OCI-LY1 (cell line): ENCODE results near the gene F11R.

Experiments
- H2AFZ ChIP-seq: fragments of 200-600 bp; sonication (generic), shearing (Covaris generic); 2 replicates; pipeline ENCODE4 v1.6.0; 2014; ENCODE audit warnings: antibody characterized with exemption, mild to moderate bottlenecking, low read length
- H3F3A ChIP-seq: fragments of 200-600 bp; sonication (generic), shearing (Covaris generic); 2 replicates; pipeline ENCODE4 v1.6.0; 2014; ENCODE audit warnings: mild to moderate bottlenecking, antibody characterized with exemption, low read length, moderate library complexity; ENCODE audit not compliant: insufficient read depth
- H3K27ac ChIP-seq: fragments of 200-600 bp; sonication (generic); 2 replicates; pipeline ENCODE4 v1.5.1; 2014; ENCODE audit warnings: low read length, mixed run types, mild to moderate bottlenecking, low read depth; ENCODE audit not compliant: poor library complexity, severe bottlenecking
- H3K27me3 ChIP-seq: fragments of 200-600 bp; sonication (generic); 2 replicates; pipeline ENCODE4 v1.6.0; 2014; ENCODE audit warnings: antibody characterized with exemption, mild to moderate bottlenecking, low read length, moderate library complexity; ENCODE audit not compliant: insufficient read depth
- H3K36me3 ChIP-seq: fragments of 200-600 bp; sonication (generic); 2 replicates; pipeline ENCODE4 v1.6.1; 2014; ENCODE audit warnings: mild to moderate bottlenecking, antibody characterized with exemption, low read length, moderate library complexity, mixed read lengths; ENCODE audit not compliant: insufficient read depth
- H3K4me1 ChIP-seq: fragments of 200-600 bp; sonication (generic); 2 replicates; pipeline ENCODE4 v1.5.1; 2014; ENCODE audit warnings: mild to moderate bottlenecking, low read length, moderate library complexity; ENCODE audit not compliant: insufficient read depth, severe bottlenecking
- H3K4me2 ChIP-seq: fragments of 200-600 bp; sonication (generic), shearing (Covaris generic); 2 replicates; pipeline ENCODE4 v1.6.1; 2014; ENCODE audit warnings: low read length
- H3K4me3 ChIP-seq: fragments of 200-600 bp; sonication (generic); 2 replicates; pipeline ENCODE4 v1.5.1; 2014; ENCODE audit warnings: low read length, low read depth, mild to moderate bottlenecking, mixed read lengths; ENCODE audit not compliant: poor library complexity, severe bottlenecking
- H3K79me2 ChIP-seq: fragments of 200-600 bp; shearing (Covaris generic); 2 replicates; pipeline ENCODE4 v1.6.1; 2016; ENCODE audit warnings: mixed run types, low read length, mixed read lengths; ENCODE audit not compliant: insufficient read depth
- H3K9ac ChIP-seq: fragments of 200-600 bp; sonication (generic), shearing (Covaris generic); 2 replicates; pipeline ENCODE4 v1.6.1; 2014; ENCODE audit warnings: mild to moderate bottlenecking, low read length, mixed read lengths
- H3K9me2 ChIP-seq: fragments of 200-600 bp; sonication (generic), shearing (Covaris generic); 2 replicates; pipeline ENCODE4 v1.6.1; 2014; ENCODE audit warnings: low read depth, mild to moderate bottlenecking, low read length, mixed read lengths
- H3K9me3 ChIP-seq: fragments of 200-600 bp; shearing (Covaris generic); 2 replicates; pipeline ENCODE4 v1.6.1; 2014; ENCODE audit warnings: low read length, mixed read lengths
- H4K20me1 ChIP-seq: fragments of 200-600 bp; sonication (generic), shearing (Covaris generic); 2 replicates; pipeline ENCODE4 v1.6.0; 2016; ENCODE audit warnings: mild to moderate bottlenecking, low read length; ENCODE audit not compliant: insufficient read depth
- EZH2 ChIP-seq: fragments of 200-600 bp; sonication (generic), shearing (Covaris generic); IDR thresholded peaks from 2 replicates; pipeline ENCODE4 v1.8.0; 2017; ENCODE audit warnings: borderline replicate concordance, mixed run types, mild to moderate bottlenecking, antibody characterized with exemption, low read length, moderate library complexity, mixed read lengths
- TF ChIP-seq, protein P1 (sequence below): fragments of 200-600 bp; sonication (generic), shearing (Covaris generic); IDR thresholded peaks from 2 replicates; pipeline ENCODE4 v1.5.1; 2017; ENCODE audit warnings: mild to moderate bottlenecking, antibody characterized with exemption, low read length, moderate library complexity, mixed read lengths

F11R gene

DNA sequence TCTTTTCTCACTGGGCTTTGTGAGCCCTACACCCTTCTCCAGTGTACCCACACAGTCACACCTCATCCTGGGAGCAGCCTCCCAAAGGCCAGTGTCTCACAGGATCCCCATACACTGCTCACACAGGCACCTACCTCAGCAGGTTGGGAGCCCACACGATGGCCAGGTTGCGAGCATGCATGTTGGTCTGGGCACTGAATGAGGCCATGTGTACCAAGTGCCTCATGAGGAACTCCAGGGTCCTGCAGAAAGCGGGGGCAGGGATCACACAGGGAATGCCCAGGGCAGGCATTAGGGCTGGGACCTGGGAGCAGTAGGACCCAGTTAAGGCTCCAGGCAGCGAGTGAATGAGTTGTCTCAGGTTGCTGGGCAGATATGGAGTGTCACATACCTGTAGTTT, 33.3 kb upstream of the F11R start:
- H2AFZ ChIP-seq = no peak overlapping the region
- TF ChIP-seq, protein P1, sequence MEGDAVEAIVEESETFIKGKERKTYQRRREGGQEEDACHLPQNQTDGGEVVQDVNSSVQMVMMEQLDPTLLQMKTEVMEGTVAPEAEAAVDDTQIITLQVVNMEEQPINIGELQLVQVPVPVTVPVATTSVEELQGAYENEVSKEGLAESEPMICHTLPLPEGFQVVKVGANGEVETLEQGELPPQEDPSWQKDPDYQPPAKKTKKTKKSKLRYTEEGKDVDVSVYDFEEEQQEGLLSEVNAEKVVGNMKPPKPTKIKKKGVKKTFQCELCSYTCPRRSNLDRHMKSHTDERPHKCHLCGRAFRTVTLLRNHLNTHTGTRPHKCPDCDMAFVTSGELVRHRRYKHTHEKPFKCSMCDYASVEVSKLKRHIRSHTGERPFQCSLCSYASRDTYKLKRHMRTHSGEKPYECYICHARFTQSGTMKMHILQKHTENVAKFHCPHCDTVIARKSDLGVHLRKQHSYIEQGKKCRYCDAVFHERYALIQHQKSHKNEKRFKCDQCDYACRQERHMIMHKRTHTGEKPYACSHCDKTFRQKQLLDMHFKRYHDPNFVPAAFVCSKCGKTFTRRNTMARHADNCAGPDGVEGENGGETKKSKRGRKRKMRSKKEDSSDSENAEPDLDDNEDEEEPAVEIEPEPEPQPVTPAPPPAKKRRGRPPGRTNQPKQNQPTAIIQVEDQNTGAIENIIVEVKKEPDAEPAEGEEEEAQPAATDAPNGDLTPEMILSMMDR = no peak
- TF ChIP-seq EZH2 = no peak
- H4K20me1 ChIP-seq = no peaks in the 10 kb centered on the region
- no peaks in the 10 kb centered on the region for H3K9me3 ChIP-seq
- no peaks in the 10 kb centered on the region for H3K27me3 ChIP-seq
- H3K9ac ChIP-seq = no peak overlapping the region
- H3K79me2 ChIP-seq = no peaks in the 10 kb centered on the region
- H3K27ac ChIP-seq = no peak overlapping the region
- H3K4me3 ChIP-seq = no peak overlapping the region
- H3K36me3 ChIP-seq = peaks cover 82% of the 10 kb centered on the region
- no peaks in the 10 kb centered on the region for H3K4me1 ChIP-seq
- no peaks in the 10 kb centered on the region for H3F3A ChIP-seq
- H3K9me2 ChIP-seq = no peaks in the 10 kb centered on the region
- H3K4me2 ChIP-seq = no peak overlapping the region

DNA sequence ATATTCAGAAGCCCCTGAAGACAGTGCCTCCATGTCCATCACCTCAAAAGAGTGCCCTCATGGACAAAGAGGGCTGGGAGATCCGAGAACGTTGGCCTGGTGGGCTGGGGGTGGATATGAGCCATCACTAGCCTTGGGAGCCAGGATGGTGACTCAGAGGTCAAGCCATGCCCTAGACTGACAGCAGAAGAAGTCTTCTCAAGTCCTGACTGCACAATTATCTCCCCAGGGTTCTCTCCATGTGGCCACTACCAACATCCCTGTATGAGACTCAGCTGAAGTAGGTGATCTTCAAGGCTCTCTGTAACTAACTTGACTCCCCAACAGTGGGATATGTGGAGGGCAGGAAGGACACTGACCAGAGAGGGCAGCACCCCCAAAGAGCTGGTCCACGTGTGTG, 31.9 kb upstream of the F11R start:
- Histone ChIP-seq H3K79me2 (no peaks in the 10 kb centered on the region), H3K9me2 (no peaks in the 10 kb centered on the region), H3K9ac (no peak overlapping the region), H3K4me2 (no peak overlapping the region), H3K9me3 (no peaks in the 10 kb centered on the region), H3K4me1 (no peaks in the 10 kb centered on the region), H3K36me3 (peaks cover 94% of the 10 kb centered on the region), H3K27ac (no peak overlapping the region), H3F3A (no peaks in the 10 kb centered on the region), H3K4me3 (no peak overlapping the region), H4K20me1 (no peaks in the 10 kb centered on the region), H3K27me3 (no peaks in the 10 kb centered on the region), H2AFZ (no peak overlapping the region)
- no peak for TF ChIP-seq EZH2
- TF ChIP-seq, protein P1 = no peak

DNA sequence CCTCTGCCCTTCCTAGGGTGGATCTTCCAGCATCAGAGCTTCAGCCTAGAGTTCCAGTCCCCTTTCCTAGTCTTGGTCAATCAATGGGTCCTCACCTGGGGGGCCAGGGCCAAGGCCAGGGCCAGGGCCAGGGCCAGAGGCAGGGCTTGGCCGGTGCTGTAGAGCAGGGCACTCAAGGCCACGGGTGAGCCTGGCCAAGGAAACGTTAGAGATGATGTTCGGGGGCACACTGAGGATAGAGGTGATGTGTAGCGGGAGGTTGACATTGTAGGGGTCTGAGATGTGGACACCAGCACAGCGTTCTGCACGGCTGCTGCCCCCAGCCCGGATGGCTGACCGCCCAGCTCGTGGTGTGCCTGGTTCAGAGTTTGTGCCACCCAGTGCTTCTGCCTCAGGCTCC, 30.3 kb upstream of the F11R start:
- H3K79me2 ChIP-seq = no peaks in the 10 kb centered on the region
- no peak overlapping the region for H3K4me3 ChIP-seq
- no peaks in the 10 kb centered on the region for H3K9me2 ChIP-seq
- H3K27ac ChIP-seq = no peak overlapping the region
- H3K9me3 ChIP-seq = no peaks in the 10 kb centered on the region
- peaks cover 4% of the 10 kb centered on the region; the same call in 1 of the 2 replicates for H3F3A ChIP-seq
- peaks cover 14% of the 10 kb centered on the region for H3K4me1 ChIP-seq
- no peak overlapping the region for H2AFZ ChIP-seq
- peaks cover 95% of the 10 kb centered on the region for H3K36me3 ChIP-seq
- H3K4me2 ChIP-seq = no peak overlapping the region
- H4K20me1 ChIP-seq = no peaks in the 10 kb centered on the region
- no peak overlapping the region for H3K9ac ChIP-seq
- no peaks in the 10 kb centered on the region for H3K27me3 ChIP-seq
- no peak for TF ChIP-seq EZH2
- TF ChIP-seq, protein P1 = no peak
